ENCODE results near the gene PLCH1.

The PLCH1 gene

DNA sequence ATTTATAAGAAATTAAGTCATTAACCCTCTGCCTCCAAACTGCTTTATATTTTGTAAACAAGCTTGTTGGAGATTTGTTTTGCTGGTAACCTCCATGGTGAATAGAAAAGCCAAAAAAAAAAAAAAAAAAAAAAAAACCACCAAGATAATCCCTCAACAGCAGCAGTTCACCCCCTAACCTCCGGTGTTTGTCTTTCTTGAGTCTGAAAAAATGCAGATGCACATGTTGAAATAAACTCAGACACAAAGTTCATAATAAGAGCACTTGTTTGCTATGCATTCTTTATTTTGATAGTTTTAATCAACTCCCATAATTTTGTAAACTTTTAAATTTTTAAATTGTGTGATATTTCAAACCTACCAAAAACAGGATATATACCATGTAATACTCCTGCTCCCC lies 1.8 kb upstream of the PLCH1 start:
- no peak overlapping the region for H3K4me3 ChIP-seq (ENCODE audit: low read depth, low read length)

DNA sequence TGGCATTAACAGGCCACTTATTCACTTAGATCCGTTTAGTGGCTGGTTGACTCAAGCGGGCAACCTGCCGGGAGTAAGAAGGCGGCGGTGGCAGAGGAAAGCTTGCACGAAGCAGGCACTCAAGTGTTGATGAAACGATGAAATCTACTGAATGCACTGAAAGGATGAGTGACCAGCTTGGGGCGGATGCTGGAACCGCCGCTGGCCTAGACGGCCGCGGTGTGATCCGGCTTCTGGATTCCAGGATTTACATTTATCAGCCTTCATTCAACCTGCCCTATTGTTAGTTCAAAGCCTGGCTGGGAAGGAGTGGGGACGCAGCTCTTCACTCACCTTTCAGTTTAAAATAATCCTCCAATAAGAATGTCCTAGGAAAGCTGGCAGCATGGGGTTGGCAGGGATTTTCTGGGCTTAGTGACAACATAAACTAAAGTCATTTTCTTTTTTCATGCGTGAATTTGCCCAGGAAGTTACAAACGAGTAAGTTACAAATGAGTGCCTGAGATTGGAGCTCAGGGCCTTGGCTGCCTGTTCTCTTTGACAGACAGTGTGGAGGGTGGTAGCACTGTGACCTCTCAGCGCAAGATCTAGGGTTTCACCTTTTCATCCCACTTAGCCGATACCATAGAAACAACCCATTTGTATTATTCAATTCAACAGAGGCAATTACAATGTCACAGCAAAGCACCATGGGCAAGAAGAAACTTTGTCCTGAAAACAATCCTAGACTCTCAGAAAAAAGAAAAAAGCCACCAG lies 1.1 kb upstream of the PLCH1 start:
- H3K4me3 ChIP-seq (ENCODE audit: low read depth, low read length) = peak overlapping the region; percentile 39

- peak overlapping the region; percentile 93 for H3K4me3 ChIP-seq (ENCODE audit: low read depth, low read length)
Observed at GRCh38 chr3:155744010-155744625, 753 bp downstream of the PLCH1 start.

DNA sequence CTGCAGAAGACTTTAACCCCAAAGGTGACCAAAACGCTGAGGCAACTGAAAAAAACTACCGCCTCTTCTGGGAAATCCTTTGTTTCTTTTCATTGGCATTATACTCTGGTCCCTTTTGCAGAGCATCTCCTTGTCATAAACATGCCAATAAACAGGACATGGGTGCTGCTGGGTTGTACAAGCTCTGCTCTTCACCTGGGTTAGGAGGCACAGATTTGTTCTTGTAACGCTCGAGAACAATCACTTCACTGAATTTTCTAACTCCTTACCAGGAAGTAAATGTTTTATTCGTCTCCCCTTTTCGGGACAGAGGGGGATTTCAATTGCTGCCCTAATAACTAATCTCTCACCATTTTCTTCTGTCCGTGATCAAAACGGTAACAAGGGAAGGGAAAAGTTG lies 1.3 kb downstream of the PLCH1 start:
- H3K4me3 ChIP-seq (ENCODE audit: low read depth, low read length) = peak overlapping the region; percentile 93

DNA sequence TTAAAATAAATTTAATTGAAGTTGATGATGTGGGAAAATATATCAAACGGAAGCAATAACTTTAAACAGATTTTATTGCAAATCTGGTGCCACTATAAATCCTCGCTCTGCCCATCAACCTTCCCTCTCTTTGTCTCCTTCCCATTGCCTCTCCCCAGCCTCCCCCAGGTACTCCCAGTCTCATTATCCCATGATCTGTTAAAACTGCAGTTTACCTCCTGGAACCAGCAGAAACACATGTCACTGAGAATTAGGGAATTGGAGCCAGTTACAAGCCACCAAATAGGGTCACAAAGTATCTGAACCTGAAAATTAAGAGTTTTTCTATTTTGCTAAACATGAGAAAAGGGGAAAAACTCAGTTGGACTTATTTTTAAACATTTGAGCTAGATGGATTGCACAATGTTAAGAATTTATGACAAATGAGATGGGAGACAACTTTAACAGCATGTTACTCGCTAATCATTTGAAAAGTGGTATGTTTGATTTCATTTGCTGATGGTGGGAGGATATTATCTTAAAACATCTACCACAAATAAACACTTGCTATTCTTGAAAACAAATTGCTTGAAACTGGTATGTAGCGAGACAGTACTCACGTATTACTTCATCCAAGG lies 2.4 kb downstream of the PLCH1 start:
- H3K4me3 ChIP-seq (ENCODE audit: low read depth, low read length) = no peak overlapping the region

- H3K4me3 ChIP-seq (ENCODE audit: low read depth, low read length) = no peak overlapping the region
Observed at GRCh38 chr3:155741603-155742002, 3.3 kb downstream of the PLCH1 start.

DNA sequence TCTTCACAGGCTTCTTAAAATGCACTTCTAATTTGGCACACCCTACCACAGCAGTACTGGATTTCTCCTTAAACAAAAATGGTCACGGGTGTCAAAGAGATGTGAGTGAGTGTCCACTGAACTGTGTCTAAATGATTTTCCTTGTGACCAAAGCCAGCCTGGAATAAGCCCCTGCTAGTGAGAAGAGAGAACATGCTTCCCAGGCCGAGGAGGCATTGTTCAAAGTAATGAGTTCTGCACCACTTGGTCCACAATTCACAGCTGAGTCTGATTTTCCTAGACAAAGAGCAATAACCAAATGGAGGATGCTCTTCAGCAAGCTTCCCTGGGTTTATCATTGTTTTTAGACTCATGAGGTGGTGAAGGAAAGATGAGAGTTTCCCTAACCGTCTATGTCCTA lies 3.8 kb downstream of the PLCH1 start:
- H3K4me3 ChIP-seq (ENCODE audit: low read depth, low read length) = no peak overlapping the region

DNA sequence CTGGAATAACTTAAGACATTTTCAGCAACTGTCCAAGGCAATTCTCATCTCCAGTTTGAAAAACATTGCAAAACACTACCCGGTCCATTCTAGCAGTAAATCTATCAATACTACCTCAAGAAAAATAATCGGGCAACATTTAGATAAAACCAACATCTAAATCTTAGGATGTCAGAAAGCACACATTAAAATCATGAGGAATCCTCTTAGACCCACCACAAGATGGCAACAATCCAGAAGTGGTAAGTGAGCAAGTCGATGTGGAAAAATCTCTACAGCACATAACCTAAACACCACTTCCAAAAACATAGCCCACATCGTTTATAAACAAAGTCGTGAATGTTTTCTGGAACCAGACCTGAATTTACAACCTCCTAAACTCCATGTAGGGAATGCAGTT lies 5.7 kb downstream of the PLCH1 start:
- H3K4me3 ChIP-seq (ENCODE audit: low read depth, low read length) = no peak overlapping the region

- no peak overlapping the region for H3K4me3 ChIP-seq (ENCODE audit: low read depth, low read length)
Observed at GRCh38 chr3:155738580-155739076, 6.2 kb downstream of the PLCH1 start.

GRCh38 chr3:155737844-155738460 lies 6.9 kb downstream of the PLCH1 start:
- H3K4me3 ChIP-seq (ENCODE audit: low read depth, low read length) = no peak overlapping the region

DNA sequence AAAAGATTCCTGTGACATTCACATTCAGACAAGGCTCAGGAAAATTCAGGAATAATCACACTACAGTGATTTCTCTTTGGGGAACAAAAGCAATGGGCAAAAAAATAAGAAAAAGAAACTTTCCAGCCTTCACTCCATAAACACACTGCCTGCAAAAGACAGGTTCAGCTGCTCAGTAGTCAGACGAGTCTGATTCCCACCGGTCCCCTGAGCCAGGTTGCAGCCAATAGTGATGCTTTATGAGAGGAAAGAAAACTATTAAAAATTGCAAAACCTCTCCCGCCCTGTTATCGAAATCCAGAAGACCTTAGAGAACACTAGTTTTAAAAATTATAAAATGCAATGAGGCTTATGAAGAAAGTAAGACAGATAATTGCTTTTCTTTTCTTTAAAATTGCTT lies 8.5 kb downstream of the PLCH1 start:
- no peak overlapping the region for H3K4me3 ChIP-seq (ENCODE audit: low read depth, low read length)

GRCh38 chr3:155730843-155731242 lies 14.0 kb downstream of the PLCH1 start:
- H3K4me3 ChIP-seq (ENCODE audit: low read depth, low read length) = no peak overlapping the region

DNA sequence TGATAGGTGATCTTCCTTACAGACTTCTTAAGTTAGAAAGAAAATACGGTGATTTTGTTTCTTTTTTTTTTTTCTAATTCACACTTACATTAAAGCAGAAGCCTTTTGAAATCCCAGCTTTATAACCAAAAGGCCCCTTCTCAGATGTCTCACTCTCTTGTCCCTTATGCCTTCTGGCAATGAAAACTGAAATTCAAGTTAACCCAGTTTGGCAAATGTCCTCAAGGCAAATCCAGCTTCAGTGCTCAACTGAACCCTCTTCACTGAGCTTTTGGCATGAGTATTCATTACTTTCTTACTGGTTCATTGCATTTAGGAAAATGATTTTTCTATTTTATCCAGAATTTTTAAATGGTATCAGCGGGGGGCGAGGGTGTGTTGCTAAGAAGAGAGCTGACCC lies 17.0 kb downstream of the PLCH1 start:
- no peak overlapping the region for H3K4me3 ChIP-seq (ENCODE audit: low read depth, low read length)

- no peak overlapping the region for H3K4me3 ChIP-seq (ENCODE audit: low read depth, low read length)
Observed at GRCh38 chr3:155714295-155714718, 30.6 kb downstream of the PLCH1 start.

- H3K4me3 ChIP-seq (ENCODE audit: low read depth, low read length) = no peak overlapping the region
Observed at GRCh38 chr3:155712008-155712407, 32.9 kb downstream of the PLCH1 start.

- H3K4me3 ChIP-seq (ENCODE audit: low read depth, low read length) = no peak overlapping the region
Observed at GRCh38 chr3:155704771-155705559, 39.9 kb downstream of the PLCH1 start.

- no peak overlapping the region for H3K4me3 ChIP-seq (ENCODE audit: low read depth, low read length)
Observed at GRCh38 chr3:155704061-155704460, 40.8 kb downstream of the PLCH1 start.

DNA sequence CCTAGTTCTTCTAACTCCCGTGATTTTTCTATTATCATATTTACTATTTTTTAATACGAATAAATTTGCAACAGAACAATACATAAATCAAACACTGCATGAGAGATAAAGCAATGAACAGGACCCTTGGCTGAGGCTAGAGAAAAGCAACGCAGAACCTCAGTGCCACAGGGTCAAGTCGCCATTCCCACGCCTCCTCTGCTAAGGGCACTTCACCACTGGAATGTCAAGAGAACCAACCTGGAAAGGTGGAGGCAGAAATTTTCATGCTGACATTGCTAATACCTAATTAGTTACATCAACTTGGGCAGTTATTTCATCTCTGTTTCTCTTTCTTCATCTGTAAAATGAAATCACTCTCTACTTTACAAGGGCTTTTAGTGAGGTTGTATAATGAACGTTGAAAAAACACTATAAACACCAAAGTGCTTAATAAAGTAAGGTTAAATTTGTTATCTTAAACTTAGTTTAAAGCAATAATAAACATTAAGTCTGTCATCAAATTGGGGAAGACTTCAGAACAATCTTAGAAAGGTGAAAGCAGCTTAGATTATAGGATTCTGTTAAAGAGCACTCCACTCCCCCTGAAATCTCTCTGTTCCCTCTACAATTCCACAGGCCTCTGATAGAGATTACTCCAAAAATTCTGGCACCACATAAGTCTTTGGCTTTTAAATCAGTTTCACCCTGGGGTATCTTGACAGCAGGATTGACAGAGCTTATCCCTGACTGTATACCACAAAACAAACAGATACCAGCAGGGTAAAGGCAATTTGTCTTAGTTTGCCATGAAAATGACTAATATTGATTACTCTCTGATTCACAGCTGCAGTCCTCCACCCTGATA lies 41.9 kb downstream of the PLCH1 start:
- H3K4me3 ChIP-seq (ENCODE audit: low read depth, low read length) = no peak overlapping the region

DNA sequence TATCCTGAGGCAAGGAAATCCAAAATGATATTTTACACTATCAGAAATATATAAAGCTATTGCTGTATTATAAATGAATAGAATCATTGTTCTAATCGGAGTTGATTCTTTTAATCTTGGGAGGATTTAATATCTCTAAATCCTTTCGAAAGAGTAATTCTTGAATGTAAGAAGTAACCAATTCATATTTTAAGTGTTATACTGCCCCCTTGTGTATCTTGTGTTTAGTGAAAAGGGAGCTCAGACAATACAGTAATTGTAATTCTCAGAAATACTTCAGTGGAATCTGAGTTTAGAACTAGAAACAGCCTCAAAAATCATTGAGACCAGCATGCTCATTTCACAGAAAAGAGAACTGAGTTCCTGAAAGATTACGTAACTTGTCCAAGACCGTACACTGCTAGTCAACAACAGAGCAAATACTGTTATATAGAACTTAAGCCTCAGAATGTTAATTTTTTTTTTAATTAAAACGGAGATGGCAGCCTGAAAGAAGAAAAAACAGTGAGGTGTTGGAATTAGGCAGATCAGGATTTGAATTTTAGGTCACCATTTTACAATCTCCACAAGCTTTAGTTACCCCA lies 42.9 kb downstream of the PLCH1 start:
- no peak overlapping the region for H3K4me3 ChIP-seq (ENCODE audit: low read depth, low read length)

- no peak overlapping the region for H3K4me3 ChIP-seq (ENCODE audit: low read depth, low read length)
Observed at GRCh38 chr3:155697542-155697941, 47.3 kb downstream of the PLCH1 start.
